Neural progenitor cell (in vitro differentiated cells): Measurements from ENCODE around the gene HSPA1A. TPM values are rescaled to one million over a fixed set of nuclear protein-coding genes. Genes with fewer than 3 reads are reported as not detected.
"Not testable (repeated sequence)": the region's sequence is repeated elsewhere in the genome, so short reads cannot be mapped to it uniquely, and the experiment has no call there.

Experiments
- DNase-seq: peaks from one replicate; pipeline ENCODE4 v3.0.0-alpha.2; 2016; ENCODE audit warnings: low spot score
- H2AFZ ChIP-seq: fragments of 200-600 bp; sonication (generic); replicated peaks from 2 replicates; pipeline ENCODE4 v1.6.1; 2016; ENCODE audit warnings: antibody characterized with exemption
- H3F3A ChIP-seq: fragments of 200-600 bp; sonication (generic); 2 replicates; pipeline ENCODE4 v1.6.1; 2016; ENCODE audit warnings: antibody characterized with exemption, low read depth
- H3K27ac ChIP-seq: fragments of 200-600 bp; sonication (generic); 2 replicates; pipeline ENCODE4 v1.5.1; 2016; ENCODE audit warnings: mild to moderate bottlenecking
- H3K27me3 ChIP-seq: fragments of 200-600 bp; sonication (generic); 2 replicates; pipeline ENCODE4 v1.6.1; 2016; ENCODE audit warnings: mild to moderate bottlenecking, moderate library complexity
- H3K36me3 ChIP-seq: fragments of 200-600 bp; sonication (generic); 2 replicates; pipeline ENCODE4 v1.5.1; 2016
- H3K4me1 ChIP-seq: fragments of 200-600 bp; sonication (generic); 2 replicates; pipeline ENCODE4 v1.6.1; 2016; ENCODE audit warnings: mixed run types
- H3K4me2 ChIP-seq: fragments of 200-600 bp; sonication (generic); 2 replicates; pipeline ENCODE4 v1.6.1; 2016
- H3K4me3 ChIP-seq: fragments of 200-600 bp; sonication (generic); 2 replicates; pipeline ENCODE4 v1.5.1; 2016
- H3K79me2 ChIP-seq: fragments of 200-600 bp; sonication (generic); 2 replicates; pipeline ENCODE4 v1.6.1; 2016; ENCODE audit warnings: low read depth
- H3K9ac ChIP-seq: fragments of 200-600 bp; sonication (generic); 2 replicates; pipeline ENCODE4 v1.6.1; 2016
- H3K9me3 ChIP-seq: fragments of 200-600 bp; sonication (generic); 2 replicates; pipeline ENCODE4 v1.5.1; 2016; ENCODE audit warnings: low read depth
- H4K20me1 ChIP-seq: fragments of 200-600 bp; sonication (generic); 2 replicates; pipeline ENCODE4 v1.6.1; 2016; ENCODE audit warnings: low read depth
- H3K27ac Mint-ChIP-seq: 3 replicates; pipeline ENCODE4 v1.8.0; 2021; ENCODE audit warnings: mixed read lengths
- H3K27me3 Mint-ChIP-seq: 2 replicates; pipeline ENCODE4 v1.8.0; 2022; ENCODE audit warnings: low read depth, mild to moderate bottlenecking, inconsistent platforms, moderate library complexity, mixed read lengths; ENCODE audit not compliant: insufficient read depth
- H3K36me3 Mint-ChIP-seq: 3 replicates; pipeline ENCODE4 v1.8.0; 2021; ENCODE audit warnings: mixed read lengths
- H3K4me1 Mint-ChIP-seq: 3 replicates; pipeline ENCODE4 v1.8.0; 2021; ENCODE audit warnings: mixed read lengths
- H3K4me3 Mint-ChIP-seq: 3 replicates; pipeline ENCODE4 v1.8.0; 2021; ENCODE audit warnings: mild to moderate bottlenecking, moderate library complexity, mixed read lengths
- H3K9me3 Mint-ChIP-seq: 3 replicates; pipeline ENCODE4 v1.8.0; 2020; ENCODE audit warnings: mixed read lengths
- CTCF ChIP-seq: fragments of 200-600 bp; sonication (generic); IDR thresholded peaks from 2 replicates; pipeline ENCODE4 v1.5.1; 2017; ENCODE audit warnings: antibody characterized with exemption, mild to moderate bottlenecking
- EZH2 ChIP-seq: fragments of 200-600 bp; sonication (generic); IDR thresholded peaks from 2 replicates; pipeline ENCODE4 v1.6.1; 2017; ENCODE audit warnings: antibody characterized with exemption, mild to moderate bottlenecking, moderate library complexity
- EZH2phosphoT487 ChIP-seq: fragments of 200-600 bp; sonication (generic); IDR thresholded peaks from 2 replicates; pipeline ENCODE4 v1.6.1; 2017; ENCODE audit warnings: antibody characterized with exemption
- total RNA-seq: library from RNA; depleted of rRNA; stranded (reverse); fragments of >200 nt; gene quantifications from 2 replicates; pipeline ENCODE4 v1.2.3, GENCODE V29; 2015; ENCODE audit warnings: low replicate concordance

The HSPA1A gene
- total RNA-seq, 1 donor from 2014 or later: 36.0 TPM

- H3K27ac ChIP-seq: peak overlapping the region; percentile 85
- no peak for TF ChIP-seq EZH2
- no peak for TF ChIP-seq CTCF
- TF ChIP-seq EZH2phosphoT487: no peak
- Mint-ChIP-seq H3K4me3 (peak overlapping the region; percentile 79), H3K27ac (peak overlapping the region; percentile 60), H3K36me3 (peaks cover 4% of the 10 kb centered on the region), H3K4me1 (peaks cover 13% of the 10 kb centered on the region), H3K27me3 (peaks cover 5% of the 10 kb centered on the region), H3K9me3 (peaks cover 15% of the 10 kb centered on the region)
- no peaks in the 10 kb centered on the region for H3K9me3 ChIP-seq
- H3K4me2 ChIP-seq: peak overlapping the region; percentile 70
- H3K4me3 ChIP-seq: peak overlapping the region; percentile 41
- no peak overlapping the region for H2AFZ ChIP-seq
- H3K27me3 ChIP-seq: no peaks in the 10 kb centered on the region
- peak; percentile 96 for DNase-seq
- peaks cover 13% of the 10 kb centered on the region for H3K4me1 ChIP-seq
- no peaks in the 10 kb centered on the region for H3K36me3 ChIP-seq
- H4K20me1 ChIP-seq: no peaks in the 10 kb centered on the region
- peaks cover 40% of the 10 kb centered on the region for H3F3A ChIP-seq
- H3K79me2 ChIP-seq: peaks cover 11% of the 10 kb centered on the region
- no peak overlapping the region for H3K9ac ChIP-seq
Measured at GRCh38 chr6:31814677-31815024, 692 bp upstream of the HSPA1A start.

DNA sequence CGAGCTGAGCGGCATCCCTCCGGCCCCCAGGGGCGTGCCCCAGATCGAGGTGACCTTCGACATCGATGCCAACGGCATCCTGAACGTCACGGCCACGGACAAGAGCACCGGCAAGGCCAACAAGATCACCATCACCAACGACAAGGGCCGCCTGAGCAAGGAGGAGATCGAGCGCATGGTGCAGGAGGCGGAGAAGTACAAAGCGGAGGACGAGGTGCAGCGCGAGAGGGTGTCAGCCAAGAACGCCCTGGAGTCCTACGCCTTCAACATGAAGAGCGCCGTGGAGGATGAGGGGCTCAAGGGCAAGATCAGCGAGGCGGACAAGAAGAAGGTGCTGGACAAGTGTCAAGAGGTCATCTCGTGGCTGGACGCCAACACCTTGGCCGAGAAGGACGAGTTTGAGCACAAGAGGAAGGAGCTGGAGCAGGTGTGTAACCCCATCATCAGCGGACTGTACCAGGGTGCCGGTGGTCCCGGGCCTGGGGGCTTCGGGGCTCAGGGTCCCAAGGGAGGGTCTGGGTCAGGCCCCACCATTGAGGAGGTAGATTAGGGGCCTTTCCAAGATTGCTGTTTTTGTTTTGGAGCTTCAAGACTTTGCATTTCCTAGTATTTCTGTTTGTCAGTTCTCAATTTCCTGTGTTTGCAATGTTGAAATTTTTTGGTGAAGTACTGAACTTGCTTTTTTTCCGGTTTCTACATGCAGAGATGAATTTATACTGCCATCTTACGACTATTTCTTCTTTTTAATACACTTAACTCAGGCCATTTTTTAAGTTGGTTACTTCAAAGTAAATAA lies 2.0 kb downstream of the HSPA1A start:
- H3K27ac ChIP-seq, H3K9ac ChIP-seq: not testable (repeated sequence)
- H3K4me3 ChIP-seq: peak overlapping the region; percentile 34

GRCh38 chr6:31817929-31818511 lies 2.7 kb downstream of the HSPA1A start:
- H3K27me3 ChIP-seq, H3K27ac Mint-ChIP-seq, H3K27me3 Mint-ChIP-seq, H3K27ac ChIP-seq, DNase-seq, H3K36me3 Mint-ChIP-seq, H2AFZ ChIP-seq, H3K9me3 ChIP-seq, H3K36me3 ChIP-seq, H3K9ac ChIP-seq, H4K20me1 ChIP-seq: not testable (repeated sequence)
- Mint-ChIP-seq H3K4me1 (peaks cover 28% of the 10 kb centered on the region), H3K9me3 (peaks cover 15% of the 10 kb centered on the region), H3K4me3 (peak overlapping the region; percentile 48)
- peaks cover 13% of the 10 kb centered on the region for H3K4me1 ChIP-seq
- peaks cover 11% of the 10 kb centered on the region for H3K79me2 ChIP-seq
- H3K4me3 ChIP-seq: peak overlapping the region; percentile 34
- H3K4me2 ChIP-seq: peak overlapping the region; percentile 57
- peaks cover 59% of the 10 kb centered on the region for H3F3A ChIP-seq

More for the DNA sequence above, 2.0 kb downstream of the HSPA1A start:
- not testable (repeated sequence) for H3K36me3 ChIP-seq, H3K27me3 Mint-ChIP-seq, H3K9me3 ChIP-seq, H3K27me3 ChIP-seq, H3K36me3 Mint-ChIP-seq, H4K20me1 ChIP-seq, DNase-seq, H2AFZ ChIP-seq, H3K27ac Mint-ChIP-seq
- peaks cover 15% of the 10 kb centered on the region for H3K9me3 Mint-ChIP-seq
- H3F3A ChIP-seq: peaks cover 63% of the 10 kb centered on the region
- H3K4me3 Mint-ChIP-seq: peak overlapping the region; percentile 48
- H3K4me1 ChIP-seq: peaks cover 13% of the 10 kb centered on the region
- H3K4me2 ChIP-seq: peak overlapping the region; percentile 57
- H3K4me1 Mint-ChIP-seq: peaks cover 22% of the 10 kb centered on the region
- H3K79me2 ChIP-seq: peaks cover 11% of the 10 kb centered on the region

GRCh38 chr6:31819871-31820299 lies 4.5 kb downstream of the HSPA1A start:
- H2AFZ ChIP-seq: no peak overlapping the region
- no peak overlapping the region for H3K4me3 Mint-ChIP-seq
- no peaks in the 10 kb centered on the region for H3K27me3 ChIP-seq
- H3K9ac ChIP-seq: no peak overlapping the region
- no peak for DNase-seq
- no peak overlapping the region for H3K4me3 ChIP-seq
- H3K27ac Mint-ChIP-seq: no peak overlapping the region
- peaks cover 58% of the 10 kb centered on the region for H3F3A ChIP-seq
- no peaks in the 10 kb centered on the region for H3K27me3 Mint-ChIP-seq
- H3K4me2 ChIP-seq: no peak overlapping the region
- H3K9me3 ChIP-seq: no peaks in the 10 kb centered on the region
- no peak for TF ChIP-seq EZH2phosphoT487
- no peak for TF ChIP-seq EZH2
- no peak for TF ChIP-seq CTCF
- peaks cover 11% of the 10 kb centered on the region for H3K79me2 ChIP-seq
- peaks cover 26% of the 10 kb centered on the region for H3K4me1 Mint-ChIP-seq
- H3K27ac ChIP-seq: no peak overlapping the region
- H3K36me3 Mint-ChIP-seq: peaks cover 4% of the 10 kb centered on the region
- no peaks in the 10 kb centered on the region for H3K36me3 ChIP-seq
- peaks cover 6% of the 10 kb centered on the region for H3K4me1 ChIP-seq
- no peaks in the 10 kb centered on the region for H4K20me1 ChIP-seq
- H3K9me3 Mint-ChIP-seq: peaks cover 15% of the 10 kb centered on the region

GRCh38 chr6:31820399-31820798 lies 5.1 kb downstream of the HSPA1A start:
- H3K9me3 ChIP-seq, H3K4me2 ChIP-seq, H4K20me1 ChIP-seq, H3K36me3 ChIP-seq, H3K36me3 Mint-ChIP-seq, H2AFZ ChIP-seq, DNase-seq, H3K27me3 Mint-ChIP-seq, H3K27me3 ChIP-seq, H3K4me1 ChIP-seq, H3K27ac ChIP-seq, H3K27ac Mint-ChIP-seq, H3K4me3 ChIP-seq, H3K9ac ChIP-seq: not testable (repeated sequence)
- peaks cover 11% of the 10 kb centered on the region for H3K79me2 ChIP-seq
- peaks cover 58% of the 10 kb centered on the region for H3F3A ChIP-seq
- H3K4me1 Mint-ChIP-seq: peaks cover 31% of the 10 kb centered on the region
- H3K9me3 Mint-ChIP-seq: peaks cover 14% of the 10 kb centered on the region
- peak overlapping the region; percentile 89 for H3K4me3 Mint-ChIP-seq
